ENCODE data around the gene CEMIP. TPM values are rescaled to one million over a fixed set of nuclear protein-coding genes. Genes with fewer than 3 reads are reported as not detected.

CEMIP gene
- polyA plus RNA-seq, 1 experiment, result 725 TPM

GRCh38 chr15:80773122-80773551, 6.0 kb upstream of the CEMIP start:
- peak; percentile 64 for DNase-seq (ENCODE audit: low read depth)
- H3K4me3 ChIP-seq (ENCODE audit: low read depth, low read length), result no peak overlapping the region
- CTCF ChIA-PET, result interaction anchor here (0.8 to 1.3 kb wide), 6 partner anchors 12 to 318 kb away, joined by 3 to 5 read pairs (median 4); no protein-coding TSS in a partner anchor

GRCh38 chr15:80773792-80774352, 5.3 kb upstream of the CEMIP start:
- H3K4me3 ChIP-seq (ENCODE audit: low read depth, low read length), result no peak overlapping the region
- CTCF ChIA-PET, result interaction anchor here (0.8 to 7.4 kb wide), 5 partner anchors 9 to 317 kb away, joined by 3 to 191 read pairs (median 3); no protein-coding TSS in a partner anchor
- H3K36me3 ChIP-seq (ENCODE audit: control insufficient read depth, insufficient read depth, low read length), result no peaks in the 10 kb centered on the region
- no peak for DNase-seq (ENCODE audit: low read depth)
- POLR2A ChIA-PET, result interaction anchor here (0.6 kb wide), 1 partner anchor 339 kb away, joined by 3 read pairs; no protein-coding TSS in a partner anchor
- H3K27me3 ChIP-seq (ENCODE audit: control insufficient read depth, insufficient read depth, low read length), result no peaks in the 10 kb centered on the region
- TF ChIP-seq CTCF (IDR thresholded peaks at IDR 0.05; ENCODE audit: insufficient read depth, low read depth, low read length), result no peak

More at GRCh38 chr15:80773122-80773551, 6.0 kb upstream of the CEMIP start:
- H3K27me3 ChIP-seq (ENCODE audit: control insufficient read depth, insufficient read depth, low read length), result no peaks in the 10 kb centered on the region
- POLR2A ChIA-PET, result interaction anchor here (0.6 kb wide), 1 partner anchor 339 kb away, joined by 3 read pairs; no protein-coding TSS in a partner anchor
- no peak for TF ChIP-seq CTCF (IDR thresholded peaks at IDR 0.05; ENCODE audit: insufficient read depth, low read depth, low read length)
- no peaks in the 10 kb centered on the region for H3K36me3 ChIP-seq (ENCODE audit: control insufficient read depth, insufficient read depth, low read length)

GRCh38 chr15:80774486-80774885, 4.7 kb upstream of the CEMIP start:
- Histone ChIP-seq H3K27me3 (ENCODE audit: control insufficient read depth, insufficient read depth, low read length) (no peaks in the 10 kb centered on the region), H3K4me3 (ENCODE audit: low read depth, low read length) (no peak overlapping the region), H3K36me3 (ENCODE audit: control insufficient read depth, insufficient read depth, low read length) (no peaks in the 10 kb centered on the region)
- CTCF ChIA-PET, result interaction anchor here (1.0 to 7.4 kb wide), 4 partner anchors 9 to 319 kb away, joined by 3 to 191 read pairs (median 68); no protein-coding TSS in a partner anchor
- no peak for TF ChIP-seq CTCF (IDR thresholded peaks at IDR 0.05; ENCODE audit: insufficient read depth, low read depth, low read length)
- DNase-seq (ENCODE audit: low read depth), result no peak
- POLR2A ChIA-PET, result no interaction called here

GRCh38 chr15:80775338-80775737, 3.8 kb upstream of the CEMIP start:
- POLR2A ChIA-PET, result no interaction called here

More at GRCh38 chr15:80775338-80775737, 3.8 kb upstream of the CEMIP start:
- H3K36me3 ChIP-seq (ENCODE audit: control insufficient read depth, insufficient read depth, low read length), result peaks cover 7% of the 10 kb centered on the region
- no peak overlapping the region for H3K4me3 ChIP-seq (ENCODE audit: low read depth, low read length)
- no peak for DNase-seq (ENCODE audit: low read depth)
- TF ChIP-seq CTCF (IDR thresholded peaks at IDR 0.05; ENCODE audit: insufficient read depth, low read depth, low read length), result no peak
- H3K27me3 ChIP-seq (ENCODE audit: control insufficient read depth, insufficient read depth, low read length), result no peaks in the 10 kb centered on the region
- CTCF ChIA-PET, result interaction anchor here (1.0 to 7.4 kb wide), 10 partner anchors 10 to 356 kb away, joined by 4 to 191 read pairs (median 22); partner anchors contain the start of gene ABHD17C

Data from BJ (cell line).